Muscle layer of duodenum (tissue), 2 donors: ENCODE measurements around the gene SIRPD.
A peak's percentile ranks its signal among the peaks of the same experiment; 100 is the strongest.

ENCODE experiments used
- H3K27ac ChIP-seq: one replicate; pipeline ENCODE4 v1.7.0; 2013; ENCODE audit warnings: mild to moderate bottlenecking, low read length
- H3K27me3 ChIP-seq: one replicate; pipeline ENCODE4 v1.7.0; 2013; ENCODE audit warnings: low read depth, mild to moderate bottlenecking, control low read depth, low read length
- H3K36me3 ChIP-seq, 2 donors: one replicate each; pipeline ENCODE4 v1.7.0; 2013; ENCODE audit warnings: low read length in 2 of 2, control low read depth in 1 of 2, mild to moderate bottlenecking in 1 of 2; ENCODE audit not compliant: insufficient read depth in 2 of 2, control insufficient read depth in 1 of 2
- H3K4me1 ChIP-seq, 2 donors: one replicate each; pipeline ENCODE4 v1.7.0; 2013; ENCODE audit warnings: low read length in 2 of 2, mild to moderate bottlenecking in 2 of 2, control low read depth in 1 of 2, moderate library complexity in 1 of 2; ENCODE audit not compliant: insufficient read depth in 2 of 2, control insufficient read depth in 1 of 2
- H3K4me3 ChIP-seq, 2 donors: one replicate each; pipeline ENCODE4 v1.7.0; 2013; ENCODE audit warnings: low read length in 2 of 2, low read depth in 1 of 2, mild to moderate bottlenecking in 1 of 2
- H3K9me3 ChIP-seq, 2 donors: one replicate each; pipeline ENCODE4 v1.7.0; 2013; ENCODE audit warnings: low read length in 2 of 2, control low read depth in 1 of 2, mild to moderate bottlenecking in 1 of 2; ENCODE audit not compliant: control insufficient read depth in 1 of 2
- donor health status: healthy.

Gene SIRPD

DNA sequence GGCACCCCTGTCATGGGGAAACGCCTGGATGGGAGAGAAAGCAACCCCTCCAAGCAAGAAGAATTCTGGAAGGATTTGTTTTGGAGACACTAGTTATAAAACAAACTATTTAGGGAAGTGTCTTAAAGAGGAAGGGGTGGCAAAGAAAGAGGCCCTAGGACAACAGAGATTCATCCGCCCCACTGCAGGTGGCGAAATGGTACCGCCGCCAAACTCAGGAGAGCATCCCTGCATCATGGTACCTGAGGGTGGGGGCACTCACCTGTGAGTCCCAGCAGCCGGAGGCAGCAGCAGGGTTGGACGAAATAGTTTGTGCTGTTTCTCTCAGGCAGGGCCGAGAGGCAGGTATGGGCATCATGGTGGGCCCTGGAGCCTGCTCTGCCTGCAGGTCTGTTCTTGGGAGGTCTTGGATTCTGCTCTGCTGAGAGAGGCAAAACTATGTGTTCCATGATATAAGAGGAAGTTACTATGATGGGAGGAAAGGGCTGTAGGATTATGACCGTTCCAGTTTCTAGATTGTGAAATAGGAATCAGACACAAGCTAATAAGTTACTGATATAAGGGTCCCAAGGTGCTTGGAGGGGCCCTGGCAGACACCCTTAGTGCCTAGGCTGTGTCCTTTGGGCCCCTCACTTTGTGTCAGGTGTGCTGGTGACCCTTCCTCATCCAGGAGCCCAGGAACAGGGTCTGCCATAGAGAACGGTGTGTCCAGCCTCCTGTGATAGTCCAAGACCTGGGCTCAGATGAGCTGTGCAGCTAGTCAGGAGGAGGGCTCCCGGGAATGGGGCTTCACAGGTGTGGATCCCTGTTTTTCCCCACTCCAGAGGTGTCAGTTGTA lies 20.4 kb downstream of the SIRPD start:
- H3K9me3 ChIP-seq, result no peaks in the 10 kb centered on the region
- H3K27ac ChIP-seq, result peak overlapping the region; percentile 19

DNA sequence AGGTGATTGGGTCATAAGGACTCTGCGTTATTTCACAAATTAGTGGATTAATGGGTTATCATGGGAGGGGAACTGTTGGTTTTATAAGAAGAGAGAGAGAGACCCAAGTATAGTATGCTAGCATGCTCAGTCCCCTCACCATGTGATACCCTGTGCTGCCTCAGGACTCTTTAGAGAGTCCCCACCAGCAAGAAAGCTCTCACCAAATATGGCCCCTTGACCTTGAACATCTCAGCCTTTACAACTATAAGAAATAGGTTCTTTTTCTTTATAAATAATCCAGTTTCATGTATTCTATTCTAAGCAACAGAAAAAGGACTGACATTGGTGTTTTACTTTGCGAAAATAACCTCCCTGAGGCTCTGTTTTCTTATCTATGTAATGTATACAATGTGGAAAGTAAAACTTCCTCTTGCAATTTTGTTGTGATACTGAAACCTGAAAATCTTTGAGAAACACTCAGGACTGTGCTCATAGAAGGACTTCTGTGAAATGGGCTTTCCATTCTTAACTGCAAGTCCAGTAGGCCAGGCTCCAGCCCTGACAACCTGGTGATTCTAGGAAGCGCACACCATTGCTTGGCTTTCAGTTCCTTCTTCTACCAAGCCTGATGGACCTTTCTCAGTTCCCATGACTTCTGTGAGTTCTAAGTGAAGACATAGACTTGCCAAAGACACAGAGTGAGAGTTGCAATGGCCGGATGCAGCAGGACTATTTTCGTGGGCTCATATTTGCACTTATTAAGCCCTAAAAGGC lies 21.9 kb downstream of the SIRPD start:
- H3K27ac ChIP-seq, result no peak overlapping the region
- H3K27me3 ChIP-seq, result no peaks in the 10 kb centered on the region
- no peak overlapping the region for H3K4me3 ChIP-seq
- no peaks in the 10 kb centered on the region for H3K4me1 ChIP-seq
- no peaks in the 10 kb centered on the region for H3K36me3 ChIP-seq
- no peaks in the 10 kb centered on the region for H3K9me3 ChIP-seq

More for the DNA sequence above, 20.4 kb downstream of the SIRPD start:
- no peaks in the 10 kb centered on the region for H3K27me3 ChIP-seq
- no peak overlapping the region for H3K4me3 ChIP-seq
- H3K36me3 ChIP-seq, result no peaks in the 10 kb centered on the region
- no peaks in the 10 kb centered on the region for H3K4me1 ChIP-seq

DNA sequence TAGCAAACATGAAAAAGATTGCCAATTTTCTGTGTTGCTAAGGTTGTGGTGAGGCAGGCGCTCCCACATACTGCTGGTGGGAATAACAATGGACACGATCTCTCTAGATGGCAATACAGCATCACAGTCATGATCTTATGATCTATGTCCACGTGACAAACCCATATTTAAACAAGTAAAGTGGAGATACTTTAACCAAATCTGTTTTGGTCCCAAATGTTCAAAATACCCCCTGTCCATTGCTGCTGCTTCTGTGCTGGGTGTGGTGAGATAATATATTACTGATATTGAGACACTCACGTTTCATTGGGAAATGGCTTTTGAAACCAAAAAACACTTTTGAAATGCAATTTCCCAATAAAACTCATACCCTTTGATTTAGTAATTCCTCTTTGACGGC lies 23.0 kb downstream of the SIRPD start:
- Histone ChIP-seq H3K4me3 (no peak overlapping the region), H3K36me3 (no peaks in the 10 kb centered on the region), H3K4me1 (no peaks in the 10 kb centered on the region), H3K27ac (no peak overlapping the region), H3K9me3 (no peaks in the 10 kb centered on the region), H3K27me3 (no peaks in the 10 kb centered on the region)

DNA sequence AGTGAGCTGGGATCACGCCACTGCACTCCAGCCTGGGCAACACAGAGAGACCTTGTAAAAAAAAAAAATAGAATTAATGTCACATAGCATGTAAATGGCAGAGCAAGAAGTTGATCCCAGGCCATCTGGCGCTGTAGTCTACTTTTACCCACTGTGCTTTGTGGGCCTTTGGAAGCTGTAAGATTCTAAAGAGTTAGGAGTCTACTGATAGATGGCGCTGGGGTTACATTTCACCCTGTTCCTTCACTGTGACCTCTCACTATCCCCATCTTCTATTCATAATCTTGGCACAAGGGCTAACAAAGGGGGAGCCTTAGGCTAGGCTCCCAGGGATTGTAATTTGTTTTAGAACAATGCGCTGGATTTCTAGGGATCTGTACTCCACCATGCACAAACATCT lies 24.4 kb downstream of the SIRPD start:
- Histone ChIP-seq H3K4me3 (no peak overlapping the region), H3K9me3 (no peaks in the 10 kb centered on the region), H3K27ac (no peak overlapping the region), H3K4me1 (no peaks in the 10 kb centered on the region), H3K36me3 (no peaks in the 10 kb centered on the region), H3K27me3 (no peaks in the 10 kb centered on the region)

DNA sequence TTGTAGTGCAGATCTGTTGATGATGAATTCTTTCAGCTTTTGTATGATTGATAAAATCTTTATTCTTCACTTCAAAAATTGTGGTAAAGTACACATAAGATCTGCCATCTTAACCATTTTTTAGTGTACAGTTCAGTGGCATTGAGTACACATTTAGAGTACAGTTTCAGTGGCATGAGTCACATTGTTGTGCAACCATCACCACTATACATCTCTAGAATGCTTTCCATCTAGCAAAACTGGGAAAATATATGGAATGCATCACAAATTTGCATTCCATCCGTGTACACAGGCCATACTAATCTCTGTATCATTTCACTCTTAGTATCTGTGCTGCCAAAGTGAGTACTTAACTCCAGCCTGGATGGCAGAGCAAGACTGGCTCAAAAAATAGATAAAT lies 28.7 kb downstream of the SIRPD start:
- Histone ChIP-seq H3K4me1 (no peaks in the 10 kb centered on the region), H3K27ac (no peak overlapping the region), H3K9me3 (no peaks in the 10 kb centered on the region), H3K36me3 (no peaks in the 10 kb centered on the region), H3K27me3 (no peaks in the 10 kb centered on the region), H3K4me3 (no peak overlapping the region)

DNA sequence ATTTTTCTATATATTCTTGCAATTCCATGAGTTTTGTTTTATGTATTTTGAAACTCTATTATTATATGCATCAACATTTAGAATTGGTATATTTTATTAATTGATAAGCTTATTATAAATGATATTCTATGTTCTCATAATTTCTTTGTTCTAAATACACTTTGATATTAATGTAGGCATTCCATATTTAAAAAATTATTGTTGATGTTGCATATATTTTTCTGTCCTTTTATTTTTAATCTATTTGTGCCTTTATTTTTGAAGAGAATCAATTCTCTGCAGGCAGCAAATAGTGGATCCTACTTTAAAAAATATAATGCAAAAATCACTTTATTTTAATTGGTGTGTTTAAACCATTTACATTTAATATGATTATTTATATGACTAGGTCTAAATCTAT lies 29.6 kb downstream of the SIRPD start:
- no peaks in the 10 kb centered on the region for H3K4me1 ChIP-seq
- no peaks in the 10 kb centered on the region for H3K27me3 ChIP-seq
- no peak overlapping the region for H3K4me3 ChIP-seq
- H3K36me3 ChIP-seq, result no peaks in the 10 kb centered on the region
- no peaks in the 10 kb centered on the region for H3K9me3 ChIP-seq
- H3K27ac ChIP-seq, result no peak overlapping the region

DNA sequence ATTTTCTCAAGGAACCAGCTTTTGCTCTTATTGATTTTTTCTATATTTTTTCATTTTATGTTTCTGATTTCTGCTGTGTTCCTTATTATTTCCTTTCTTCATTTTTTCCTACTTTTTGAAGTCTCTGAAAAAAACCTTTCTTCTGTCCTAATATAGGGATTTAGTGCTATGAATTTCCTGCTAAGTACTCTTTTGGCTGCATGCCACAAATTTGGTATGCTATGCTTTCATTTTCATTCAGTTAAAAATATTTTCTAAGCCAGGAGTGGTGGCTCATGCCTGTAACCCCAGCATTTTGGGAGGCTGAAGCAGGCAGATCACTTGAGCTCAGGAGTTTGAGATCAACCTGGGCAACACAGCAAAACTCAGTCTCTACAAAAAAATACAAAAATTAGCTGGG lies 30.6 kb downstream of the SIRPD start:
- H3K9me3 ChIP-seq, result no peaks in the 10 kb centered on the region

DNA sequence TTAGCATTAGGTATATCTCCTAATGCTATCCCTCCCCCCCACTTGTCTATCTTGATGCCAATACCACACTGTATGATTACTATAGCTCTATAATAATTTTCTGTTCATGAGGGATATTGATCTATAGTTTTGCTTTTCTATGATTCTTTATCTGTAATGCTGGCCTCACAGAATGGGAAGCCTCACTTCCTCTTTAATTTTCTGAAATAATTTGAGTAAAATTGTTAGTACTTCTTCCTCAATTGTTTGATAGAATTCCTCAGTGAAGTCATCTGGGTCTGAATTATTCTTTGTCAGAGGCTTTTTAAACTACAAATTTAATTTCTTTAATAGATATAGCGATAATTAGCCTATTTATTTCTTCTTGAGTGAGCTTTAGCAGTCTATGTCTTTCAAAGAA lies 31.2 kb downstream of the SIRPD start:
- H3K27me3 ChIP-seq, result no peaks in the 10 kb centered on the region
- no peak overlapping the region for H3K27ac ChIP-seq
- H3K4me1 ChIP-seq, result no peaks in the 10 kb centered on the region
- no peaks in the 10 kb centered on the region for H3K36me3 ChIP-seq
- no peak overlapping the region for H3K4me3 ChIP-seq
- no peaks in the 10 kb centered on the region for H3K9me3 ChIP-seq

More for the DNA sequence above, 30.6 kb downstream of the SIRPD start:
- Histone ChIP-seq H3K27me3 (no peaks in the 10 kb centered on the region), H3K4me3 (no peak overlapping the region), H3K36me3 (no peaks in the 10 kb centered on the region), H3K27ac (no peak overlapping the region), H3K4me1 (no peaks in the 10 kb centered on the region)

DNA sequence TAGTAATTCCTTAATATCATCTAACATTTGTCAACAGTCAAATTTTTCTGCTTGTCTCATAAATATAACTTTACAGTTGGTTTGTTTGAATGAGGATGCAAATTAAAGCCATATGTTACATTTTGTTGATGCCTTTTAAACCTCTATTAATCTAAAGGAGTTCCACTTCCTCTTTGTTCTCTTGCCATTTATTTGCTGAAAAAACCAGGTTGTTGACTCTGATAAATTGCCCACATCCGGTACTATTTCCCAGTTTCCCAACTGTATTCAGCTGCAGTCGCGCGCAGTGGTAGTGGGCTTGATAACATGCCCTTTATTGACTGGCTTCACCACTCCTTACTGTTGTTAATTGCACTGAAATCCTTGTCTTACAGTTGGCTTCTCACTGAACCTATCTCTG lies 33.5 kb downstream of the SIRPD start:
- Histone ChIP-seq H3K27ac (no peak overlapping the region), H3K4me1 (no peaks in the 10 kb centered on the region), H3K9me3 (no peaks in the 10 kb centered on the region), H3K27me3 (no peaks in the 10 kb centered on the region), H3K36me3 (no peaks in the 10 kb centered on the region), H3K4me3 (no peak overlapping the region)

DNA sequence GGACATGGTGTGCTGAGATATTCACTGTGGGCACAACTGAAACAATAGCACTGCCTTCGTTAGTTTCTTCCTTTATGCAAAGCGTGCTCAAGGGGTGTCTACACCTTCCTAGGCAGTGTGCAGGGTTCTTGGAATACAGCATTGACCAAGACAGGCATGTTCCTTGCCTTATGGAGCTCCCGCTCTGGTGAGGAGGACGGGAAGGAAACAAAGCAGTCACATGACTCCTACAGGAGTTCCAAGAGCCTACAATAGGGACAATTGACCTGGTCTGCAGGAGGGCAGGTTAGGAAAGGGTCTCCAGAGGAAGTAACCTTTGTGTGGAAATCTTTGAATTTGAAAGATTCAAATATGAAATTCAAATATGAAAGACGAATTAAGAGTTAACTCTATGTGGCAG lies 40.5 kb downstream of the SIRPD start:
- Histone ChIP-seq H3K27ac (no peak overlapping the region), H3K4me3 (no peak overlapping the region)

DNA sequence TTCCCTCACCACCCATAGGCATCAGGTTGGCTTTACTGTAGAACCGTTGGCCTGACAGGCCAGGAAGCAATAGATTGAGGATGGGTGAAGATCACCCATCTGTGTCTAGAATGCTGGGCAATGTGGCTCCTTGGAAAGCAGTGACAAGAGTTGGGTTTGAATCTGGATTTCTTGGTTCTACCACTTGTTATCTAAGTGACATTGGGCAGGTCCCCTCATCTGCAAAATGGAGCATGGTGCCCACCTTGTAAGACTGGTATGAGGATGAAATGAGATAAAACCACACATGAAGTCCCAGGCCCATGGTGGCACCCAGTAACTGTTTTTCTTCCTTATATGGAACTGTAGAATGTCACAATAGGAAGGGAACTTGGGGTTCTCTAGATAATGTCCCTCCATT lies 43.7 kb downstream of the SIRPD start:
- H3K27ac ChIP-seq, result no peak overlapping the region
- H3K4me3 ChIP-seq, result no peak overlapping the region
- no peaks in the 10 kb centered on the region for H3K4me1 ChIP-seq
- H3K9me3 ChIP-seq, result no peaks in the 10 kb centered on the region
- no peaks in the 10 kb centered on the region for H3K27me3 ChIP-seq
- no peaks in the 10 kb centered on the region for H3K36me3 ChIP-seq

More for the DNA sequence above, 40.5 kb downstream of the SIRPD start:
- no peaks in the 10 kb centered on the region for H3K27me3 ChIP-seq
- H3K4me1 ChIP-seq, result no peaks in the 10 kb centered on the region
- no peaks in the 10 kb centered on the region for H3K36me3 ChIP-seq
- H3K9me3 ChIP-seq, result no peaks in the 10 kb centered on the region
